K562 treated with DMSO at 1 percent for 48 hours (cell line): ENCODE results near the gene MAP3K12. TPM values are rescaled to one million over a fixed set of nuclear protein-coding genes. Genes with fewer than 3 reads are reported as not detected.

Experiments
- total RNA-seq: library from RNA; unstranded; fragments of 300-600 nt; gene quantifications from 2 replicates; pipeline ENCODE4 v1.2.3, GENCODE V29; 2022; ENCODE audit warnings: low replicate concordance; ENCODE audit errors: extremely low read depth

The MAP3K12 gene
- total RNA-seq, result not detected in 2 replicates

DNA sequence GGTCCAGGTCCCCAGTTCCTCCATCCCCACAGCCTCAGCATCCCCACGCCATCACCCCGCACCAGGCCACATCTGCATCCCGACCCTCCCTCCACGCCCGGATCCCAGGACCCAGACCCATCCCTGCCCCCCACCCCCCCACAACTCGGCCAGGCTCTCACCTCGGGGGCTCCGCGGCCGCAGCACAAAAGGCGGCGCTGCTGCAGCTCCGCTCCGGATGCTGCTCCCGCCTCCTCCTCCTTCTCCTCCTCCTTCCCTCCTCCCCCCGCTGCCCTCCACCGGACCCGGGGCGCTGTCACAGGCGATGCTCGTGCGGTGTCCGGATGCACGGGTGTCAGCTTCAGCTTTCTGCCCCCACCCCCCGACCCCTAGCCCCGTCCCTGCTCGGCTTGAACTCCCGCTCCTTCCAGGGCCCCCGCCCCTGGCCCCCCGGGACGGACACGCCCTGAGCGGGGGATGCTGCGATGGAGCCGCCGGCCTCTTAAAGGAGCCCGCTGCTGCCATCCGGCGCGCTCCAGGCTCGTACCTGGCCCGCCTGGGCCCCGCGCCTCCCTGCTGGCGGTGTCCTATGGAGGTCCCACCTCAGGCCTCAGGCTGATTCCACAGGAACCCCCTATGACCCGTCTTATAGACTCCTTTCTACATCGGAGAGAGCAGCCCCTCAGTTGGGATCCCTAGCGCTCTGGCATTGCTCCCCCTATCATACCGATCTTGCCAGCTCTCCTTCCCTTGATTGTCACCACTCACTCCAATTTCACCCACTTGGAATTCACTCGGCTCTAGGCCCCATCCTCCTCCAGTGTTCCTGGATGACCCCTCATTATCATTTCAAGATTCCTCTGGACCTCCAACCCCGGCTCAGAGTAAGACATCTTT lies at the start of gene MAP3K12:
Gene MAP3K12, minus strand, starts transcription at position 193 of the 876 bp plus-strand sequence. CDS start 12,067 bp downstream, outside the sequence.

GRCh38 chr12:53506881-53507602 lies 7.8 kb upstream of the MAP3K12 start, which contains the start of gene NPFF:
Gene NPFF (minus strand): TSS chr12:53507484. CDS start chr12:53507474, 10 bp downstream.

DNA sequence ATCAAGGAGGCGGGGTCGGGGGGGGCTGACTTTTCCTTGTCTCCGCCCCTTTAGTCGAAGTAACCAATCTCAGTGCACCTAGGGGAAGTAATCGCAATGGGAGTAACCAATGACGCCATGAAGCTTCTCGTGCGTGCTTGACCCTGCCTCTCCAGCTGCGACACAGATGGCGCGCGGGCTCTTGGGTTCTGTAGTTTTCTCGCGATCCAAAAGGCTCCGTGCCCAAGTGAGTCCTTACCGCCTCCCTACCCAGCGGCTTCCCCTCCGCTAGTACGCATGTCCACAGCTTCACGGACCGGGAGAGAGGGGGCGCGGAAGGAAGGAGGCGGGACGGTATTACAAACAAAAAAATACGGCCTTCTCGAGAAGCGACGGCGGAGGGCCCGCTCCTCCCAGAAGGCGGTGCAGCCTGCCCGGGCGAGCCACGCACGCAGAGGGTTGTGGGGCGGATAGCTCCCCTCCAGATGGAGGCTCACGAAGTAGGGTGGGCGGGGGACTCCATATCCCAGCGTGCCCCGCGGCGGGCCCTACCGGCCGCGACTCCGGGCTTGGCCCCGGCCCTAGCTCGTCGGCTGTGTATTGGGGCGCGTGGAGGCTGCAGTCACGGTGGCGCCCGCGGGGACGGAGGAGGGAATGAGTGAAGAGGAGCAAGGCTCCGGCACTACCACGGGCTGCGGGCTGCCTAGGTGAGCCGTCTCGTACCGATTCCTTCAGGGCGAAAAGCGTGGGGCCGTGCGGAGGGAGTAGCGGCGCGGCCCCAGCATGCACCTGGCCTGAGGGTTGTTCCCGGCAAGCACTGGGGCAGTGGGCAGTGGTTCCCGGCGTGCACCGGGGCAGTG lies 1.7 kb upstream of the MAP3K12 start, which contains the start of gene TARBP2:
Gene TARBP2, plus strand, starts transcription at position 508 of the 839 bp plus-strand sequence. Its CDS starts 126 bp downstream, at position 634.

DNA sequence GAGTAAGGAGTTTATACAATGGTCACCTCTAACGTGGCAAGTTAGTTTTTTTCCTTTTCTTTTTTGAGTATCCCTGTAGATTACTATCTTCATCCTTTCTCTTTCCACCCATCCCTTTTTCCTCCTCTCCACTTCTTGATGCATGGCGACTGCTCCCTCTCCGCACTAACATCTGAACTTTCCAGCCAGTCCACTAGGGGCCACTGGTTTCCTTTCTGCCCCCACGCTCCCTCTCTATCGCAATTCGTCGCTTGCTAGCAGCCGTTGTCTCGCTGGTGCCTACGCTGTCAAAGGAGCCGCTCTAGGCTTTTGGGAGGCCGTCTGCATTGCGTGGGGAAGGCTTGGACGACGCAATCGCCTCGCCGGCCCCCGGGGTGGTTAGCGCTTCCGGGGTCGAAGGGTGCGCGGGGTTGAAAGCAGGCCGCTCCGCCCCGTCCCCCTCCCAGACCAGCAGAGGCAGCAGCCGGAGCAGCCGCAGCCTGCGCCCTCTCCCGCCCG lies 47.5 kb downstream of the MAP3K12 start, which contains the start of gene PCBP2:
Gene PCBP2, plus strand, starts transcription at position 442 of the 498 bp plus-strand sequence. CDS start 2,699 bp downstream, outside the sequence.

DNA sequence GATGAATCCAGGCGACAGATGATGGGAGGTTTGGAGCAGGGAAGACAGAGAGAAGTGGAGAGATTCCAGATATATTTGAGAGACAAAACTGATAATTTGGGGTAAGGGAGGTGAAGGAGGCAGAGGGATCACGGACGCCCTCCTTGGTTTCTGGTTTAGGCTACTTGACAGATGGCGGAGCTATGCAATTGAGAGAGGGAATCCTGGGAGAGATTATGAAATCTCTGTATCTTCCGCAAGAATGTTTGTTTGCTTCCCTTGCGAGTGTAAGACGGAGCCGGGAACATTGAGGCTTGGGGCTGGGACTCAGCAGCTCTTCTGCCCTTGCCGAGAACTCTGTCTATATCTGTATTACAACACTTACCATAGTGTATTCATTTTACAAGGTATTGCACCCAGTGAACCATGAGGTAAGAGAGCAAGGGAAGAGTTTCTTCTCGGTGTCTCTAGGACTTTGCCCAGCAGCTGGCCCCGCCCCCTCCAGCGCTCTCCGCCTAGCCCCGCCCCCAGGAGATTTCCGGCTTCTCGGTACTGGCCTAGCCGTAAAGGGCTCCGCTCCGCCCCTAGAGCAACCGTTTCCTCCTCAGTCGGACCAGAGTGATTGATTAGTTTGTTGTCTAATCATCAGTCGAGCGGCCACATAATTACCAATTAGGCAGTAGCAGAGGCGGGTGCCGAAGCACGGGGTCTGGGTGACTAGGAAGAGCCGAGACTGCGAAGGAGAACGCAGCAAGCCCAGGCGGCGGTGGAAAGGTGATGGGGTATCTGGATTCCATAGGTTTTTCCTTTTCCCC lies 58.0 kb downstream of the MAP3K12 start, which contains the start of gene PRR13:
Gene PRR13, plus strand, starts transcription at position 695 of the 794 bp plus-strand sequence. CDS start 981 bp downstream, outside the sequence.

Other genes starting within 250 kb of the MAP3K12 start
- not detected in 2 replicates for gene ESPL1, start 231.2 kb downstream of the MAP3K12 start, total RNA-seq
- not detected in 2 replicates for gene PFDN5, start 203.9 kb downstream of the MAP3K12 start, total RNA-seq
- not detected in 2 replicates for gene MYG1, start 199.8 kb downstream of the MAP3K12 start, total RNA-seq
- 870 TPM in 1 of 2 replicates, not detected in the other for gene AAAS, start 177.8 kb downstream of the MAP3K12 start, total RNA-seq
- gene SP7, start 163.1 kb downstream of the MAP3K12 start, total RNA-seq, result not detected in 2 replicates
- not detected in 2 replicates for gene SP1, start 119.3 kb downstream of the MAP3K12 start, total RNA-seq
- not detected in 2 replicates for gene AMHR2, start 75.6 kb downstream of the MAP3K12 start, total RNA-seq
- gene PRR13, start 57.7 kb downstream of the MAP3K12 start, total RNA-seq, result not detected in 2 replicates
- 314 and 817 TPM in 2 replicates for gene PCBP2, start 47.4 kb downstream of the MAP3K12 start, total RNA-seq
- gene TARBP2, start 1.8 kb upstream of the MAP3K12 start, total RNA-seq, result not detected in 2 replicates
- gene NPFF, start 8.0 kb upstream of the MAP3K12 start, total RNA-seq, result not detected in 2 replicates
- not detected in 2 replicates for gene ATF7, start 126.9 kb upstream of the MAP3K12 start, total RNA-seq
- gene ATP5MC2, start 176.6 kb upstream of the MAP3K12 start, total RNA-seq, result not detected in 2 replicates
- gene CALCOCO1, start 228.0 kb upstream of the MAP3K12 start, total RNA-seq, result not detected in 2 replicates